CD4-positive, alpha-beta T cell treated with Interleukin-17A for 1 hour (primary cell): ENCODE measurements around the gene KIFC3.
"Not testable (repeated sequence)": the region's sequence is repeated elsewhere in the genome, so short reads cannot be mapped to it uniquely, and the experiment has no call there.

Experiments
- DNase-seq: peaks from one replicate; pipeline ENCODE4 v3.0.0-alpha.2; 2020

Gene KIFC3

DNA sequence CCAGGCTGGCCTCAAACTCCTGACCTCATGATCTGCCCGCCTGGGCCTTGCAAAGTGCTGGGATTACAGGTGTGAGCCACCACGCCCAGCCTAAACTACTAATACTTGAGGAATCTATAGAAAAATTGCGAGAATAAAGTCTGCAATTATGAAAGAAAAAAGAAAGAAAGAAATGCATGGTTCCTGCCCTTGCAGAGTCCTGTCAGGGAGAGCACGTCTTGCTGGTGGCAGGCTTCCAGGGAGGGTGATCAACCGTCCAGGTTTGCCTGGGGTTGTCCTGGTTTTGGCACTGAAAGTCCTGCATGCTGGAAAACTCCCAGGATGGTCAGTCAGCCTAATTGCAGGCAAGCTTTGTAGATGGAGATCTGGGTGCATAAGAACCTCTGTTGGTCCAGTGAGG, 21.5 kb upstream of the KIFC3 start:
- no peak for DNase-seq

DNA sequence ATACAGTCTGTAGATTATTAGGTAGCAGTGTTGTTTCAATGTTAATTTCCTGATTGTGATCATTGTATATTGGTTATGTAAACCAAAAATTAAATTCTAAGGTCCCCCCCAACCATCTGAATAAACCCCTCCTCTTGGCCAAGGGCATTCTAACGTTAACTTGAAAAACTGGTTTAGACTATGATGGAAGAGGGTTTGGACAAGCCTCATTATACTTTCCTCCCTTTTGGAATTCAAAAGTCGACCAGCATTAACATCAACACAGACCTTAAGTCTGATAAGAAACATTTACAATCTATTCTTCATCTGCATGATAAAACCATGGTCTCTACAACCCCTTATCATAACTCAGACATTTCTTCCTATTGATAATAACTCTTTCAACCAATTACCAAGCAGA, 20.6 kb upstream of the KIFC3 start:
- DNase-seq = no peak

DNA sequence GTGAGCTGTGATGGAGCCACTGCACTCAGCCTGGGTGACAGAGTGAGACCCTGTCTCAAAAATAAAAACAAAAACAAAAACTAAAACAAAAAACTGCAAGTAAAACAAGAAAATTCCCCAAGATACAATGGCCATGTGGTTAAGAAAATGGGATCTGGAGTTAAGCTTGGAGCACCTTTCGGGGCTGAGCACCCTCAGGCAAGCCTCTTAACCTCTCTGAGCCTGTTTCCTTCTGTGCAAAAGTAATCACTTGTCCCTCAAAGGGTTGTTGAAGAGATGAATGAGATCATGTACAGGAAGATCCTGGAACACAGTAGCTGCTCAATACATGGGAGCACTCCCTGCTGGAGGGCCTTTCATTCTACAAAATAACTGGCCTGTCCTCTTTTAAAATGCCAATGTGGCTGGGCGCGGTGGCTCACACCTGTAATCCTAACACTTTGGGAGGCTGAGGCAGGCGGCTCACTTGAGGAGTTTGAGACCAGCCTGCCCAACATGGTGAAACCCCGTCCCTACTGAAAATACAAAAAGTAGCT, 19.8 kb upstream of the KIFC3 start:
- DNase-seq = no peak

DNA sequence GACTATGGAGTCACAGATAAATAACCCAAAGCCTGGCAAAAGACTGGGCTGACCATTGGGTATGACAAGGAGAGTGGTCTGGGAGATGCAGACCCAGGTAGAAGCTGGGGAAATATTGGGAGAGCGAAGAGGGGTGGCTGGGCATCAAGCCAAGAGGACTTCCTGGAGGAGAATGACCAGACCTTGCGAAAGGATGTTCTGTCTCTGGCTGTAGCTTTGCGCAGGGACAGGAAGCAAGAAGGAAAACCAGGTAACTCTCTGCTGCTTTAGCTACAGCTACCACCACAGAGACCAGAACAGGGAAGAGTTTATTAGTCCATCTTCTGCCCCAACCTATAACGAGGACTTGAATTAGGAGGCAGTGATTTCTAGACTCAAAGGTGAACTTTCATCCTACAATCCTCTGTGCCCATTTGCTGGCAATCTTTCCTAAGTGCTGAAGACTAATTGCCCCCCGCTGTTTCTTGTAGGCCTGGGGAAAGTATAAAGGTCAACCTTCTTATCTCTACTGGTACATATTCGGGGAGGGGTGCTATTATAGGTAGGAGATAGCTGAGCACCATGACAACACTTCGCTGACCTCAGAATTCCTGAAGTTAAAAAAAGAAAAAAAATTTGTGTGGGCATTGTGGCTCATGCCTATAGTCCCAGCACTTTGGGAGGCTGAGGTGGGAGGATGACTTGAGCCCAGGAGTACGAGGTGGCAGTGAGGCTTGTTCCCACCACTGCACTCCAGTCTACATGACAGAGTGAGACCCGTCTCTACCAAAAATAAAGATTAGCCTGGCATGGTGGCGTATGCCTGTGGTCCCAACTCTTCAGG, 19.1 kb upstream of the KIFC3 start:
- DNase-seq = no peak

DNA sequence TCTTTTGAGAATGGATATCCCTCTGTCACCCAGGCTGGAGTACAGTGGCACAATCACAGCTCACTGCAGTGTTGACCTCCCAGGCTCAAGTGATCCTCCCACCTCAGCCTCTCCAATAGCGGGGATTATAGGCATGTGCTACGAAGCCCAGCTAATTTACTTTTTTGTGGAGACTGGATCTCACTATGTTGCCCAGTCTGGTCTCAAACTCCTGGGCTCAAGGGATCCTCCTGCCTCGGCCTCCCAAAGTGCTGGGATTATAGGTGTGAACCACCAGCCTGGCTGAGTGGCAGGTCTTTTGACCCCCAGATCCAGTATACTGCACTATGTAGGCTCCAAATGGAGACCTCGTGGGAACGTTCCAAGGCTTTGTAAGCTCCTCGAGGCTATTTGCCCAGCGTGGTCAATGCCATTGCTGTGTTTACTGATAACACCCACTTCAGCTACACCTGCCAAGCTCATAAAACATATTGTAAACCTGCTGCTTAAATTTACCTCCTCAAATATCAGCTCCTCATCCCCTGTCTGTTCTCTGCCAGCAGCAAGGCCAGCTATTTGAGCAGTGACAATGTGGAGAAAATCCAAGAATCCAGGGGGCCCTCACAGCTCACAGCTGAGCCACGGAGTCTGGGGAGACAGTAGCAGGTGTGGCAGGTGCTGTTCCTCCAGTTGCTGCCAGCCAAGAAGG, 16.2 kb upstream of the KIFC3 start:
- no peak for DNase-seq

DNA sequence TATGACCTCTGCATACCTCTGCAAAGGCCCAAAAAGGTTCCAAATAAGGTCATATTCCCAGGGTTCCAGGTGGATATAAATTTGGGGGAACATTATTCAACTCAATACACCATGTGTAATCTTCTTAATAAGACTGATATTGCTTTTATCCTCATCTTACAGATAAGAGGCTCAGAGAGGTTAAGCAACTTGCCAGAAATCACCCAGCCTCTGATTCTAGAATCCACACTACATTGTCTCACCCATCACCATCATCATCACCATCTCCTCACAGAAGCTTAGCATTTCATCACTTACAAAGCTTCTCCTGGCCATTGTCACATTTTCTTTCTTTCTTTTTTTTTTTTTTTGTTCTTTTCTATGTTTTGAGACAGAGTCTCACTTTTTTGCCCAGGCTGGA, 15.4 kb upstream of the KIFC3 start:
- no peak for DNase-seq

DNA sequence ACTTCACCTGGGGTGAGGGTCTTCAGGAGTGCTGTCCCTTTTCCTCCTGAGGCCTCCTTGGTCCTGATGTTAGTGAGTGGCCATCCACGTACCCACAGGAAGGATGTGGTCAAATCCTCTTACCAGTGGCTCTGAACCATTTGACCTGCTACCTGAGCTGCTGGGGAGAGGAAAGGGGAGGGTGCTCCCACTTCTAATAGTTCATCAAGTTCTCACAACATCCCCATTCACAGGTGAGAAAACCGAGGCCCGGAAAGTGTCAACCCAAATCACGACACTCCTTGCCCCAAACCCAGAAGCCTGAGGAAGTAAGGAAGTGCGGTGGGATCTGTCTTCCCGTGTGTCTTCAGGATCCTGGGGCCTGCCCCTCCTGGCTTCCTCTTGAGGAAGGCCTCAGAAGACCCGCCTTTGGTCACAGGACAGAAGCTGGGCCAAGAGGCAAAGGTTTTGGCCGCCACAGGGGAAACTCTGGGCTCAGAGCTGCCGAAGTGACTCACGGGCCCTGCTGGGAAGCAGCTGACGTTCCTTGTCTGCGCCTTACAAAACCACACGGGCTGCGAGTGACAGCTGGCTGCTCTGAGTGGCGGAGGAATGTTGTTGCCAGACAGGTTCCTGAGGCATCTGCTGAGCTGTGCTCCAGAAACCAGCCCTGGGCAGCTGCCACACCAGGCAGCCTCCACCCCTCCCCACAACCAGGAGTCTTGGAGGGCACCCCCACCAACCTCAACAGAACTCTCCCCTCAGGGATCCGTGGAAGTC, 13.9 kb upstream of the KIFC3 start:
- peak; percentile 40 for DNase-seq

DNA sequence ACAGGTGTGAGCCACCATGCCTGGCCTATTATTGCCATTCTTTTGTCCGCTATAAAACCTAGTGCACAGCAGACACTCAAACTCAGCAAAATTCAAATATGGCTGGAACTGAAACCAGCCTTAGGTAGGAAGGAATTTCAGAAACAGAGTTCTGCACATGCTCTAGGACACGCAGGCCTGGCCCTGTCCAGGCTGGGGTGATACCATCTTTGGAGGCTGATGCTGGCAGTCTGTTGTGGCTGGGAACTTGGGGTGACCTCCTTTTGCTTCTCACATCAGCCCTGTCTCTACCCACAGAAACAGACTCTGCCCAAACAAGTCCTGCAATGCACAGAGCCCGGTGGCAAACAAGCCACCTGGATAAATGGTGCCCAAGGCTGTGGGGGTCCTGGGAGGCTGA, 12.6 kb upstream of the KIFC3 start:
- no peak for DNase-seq

DNA sequence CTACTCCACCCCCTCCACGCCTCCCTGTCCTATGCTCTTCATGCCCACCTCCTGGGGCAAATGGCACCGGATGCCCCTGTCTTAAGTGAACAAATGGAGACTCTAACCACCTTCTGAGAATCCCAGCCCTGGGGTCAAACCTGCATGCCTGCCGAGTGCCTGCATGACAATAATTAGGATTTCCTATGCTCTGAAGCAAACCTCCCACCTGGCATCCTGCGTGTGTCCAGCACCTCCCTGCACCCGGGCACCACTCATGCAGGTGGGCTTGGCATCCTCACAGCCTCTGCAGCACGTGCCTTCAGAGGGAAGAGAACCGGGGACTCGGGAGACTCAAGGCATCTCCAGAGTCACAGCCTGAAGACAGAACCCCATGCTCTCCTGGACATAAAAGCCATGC, 11.2 kb upstream of the KIFC3 start:
- DNase-seq = no peak

DNA sequence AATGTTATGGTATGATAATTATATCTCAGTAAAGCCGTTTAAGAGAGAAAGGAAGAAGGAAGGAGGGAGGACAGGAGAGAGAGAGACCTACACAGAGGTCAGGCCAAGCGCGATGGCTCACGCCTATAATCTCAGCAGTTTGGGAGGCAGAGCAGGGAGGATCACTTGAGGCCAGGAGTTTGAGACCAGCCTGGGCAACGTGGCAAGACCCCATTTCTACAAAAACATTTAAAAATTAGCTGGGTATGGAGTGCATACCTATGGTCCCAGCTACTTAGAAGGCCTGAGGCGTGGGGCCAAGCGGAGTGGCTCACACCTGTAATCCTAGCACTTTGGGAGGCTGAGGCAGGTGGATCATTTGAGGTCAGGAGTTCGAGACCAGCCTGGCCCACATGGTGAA, 9.0 kb upstream of the KIFC3 start:
- not testable (repeated sequence) for DNase-seq

DNA sequence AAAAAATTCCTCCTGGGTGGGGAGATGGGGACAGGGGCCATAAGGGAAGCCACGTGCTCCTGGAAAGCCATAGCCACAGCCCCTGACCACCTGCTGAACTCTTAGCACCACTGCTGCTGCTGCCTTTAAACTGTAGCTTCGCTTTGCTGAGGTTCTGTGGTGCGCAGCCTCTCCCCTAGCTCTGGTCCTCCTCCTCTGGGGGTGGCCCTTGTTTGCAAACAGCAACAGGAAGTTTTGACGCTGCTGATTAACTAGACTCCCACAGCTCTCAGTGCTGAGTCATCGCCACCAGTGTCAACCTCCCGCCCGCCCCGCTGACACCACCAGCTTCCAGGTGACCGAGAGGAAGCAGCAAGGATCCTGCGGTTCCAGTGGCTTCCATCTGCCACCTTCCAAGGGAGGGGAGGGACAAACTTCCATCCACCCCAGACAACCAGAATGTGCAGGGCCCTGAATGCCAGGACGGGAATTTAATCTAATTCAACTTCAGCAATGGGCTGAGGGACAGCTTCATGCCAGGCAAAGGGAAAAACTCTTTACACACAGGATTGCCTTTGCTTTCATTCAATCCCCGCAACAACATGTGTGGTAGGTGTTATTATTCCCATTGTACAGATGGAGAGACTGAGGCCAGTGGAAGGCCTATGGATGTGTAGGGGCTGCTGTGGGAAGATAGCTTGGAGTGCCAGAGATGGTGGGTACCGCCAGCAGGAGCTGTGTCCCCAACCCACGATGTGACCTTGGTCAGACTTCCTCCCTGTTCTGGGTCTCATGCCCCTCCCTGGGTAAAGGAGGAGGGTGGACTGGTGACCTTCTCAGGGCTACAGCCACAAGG, 8.1 kb upstream of the KIFC3 start:
- DNase-seq = peak; percentile 84

DNA sequence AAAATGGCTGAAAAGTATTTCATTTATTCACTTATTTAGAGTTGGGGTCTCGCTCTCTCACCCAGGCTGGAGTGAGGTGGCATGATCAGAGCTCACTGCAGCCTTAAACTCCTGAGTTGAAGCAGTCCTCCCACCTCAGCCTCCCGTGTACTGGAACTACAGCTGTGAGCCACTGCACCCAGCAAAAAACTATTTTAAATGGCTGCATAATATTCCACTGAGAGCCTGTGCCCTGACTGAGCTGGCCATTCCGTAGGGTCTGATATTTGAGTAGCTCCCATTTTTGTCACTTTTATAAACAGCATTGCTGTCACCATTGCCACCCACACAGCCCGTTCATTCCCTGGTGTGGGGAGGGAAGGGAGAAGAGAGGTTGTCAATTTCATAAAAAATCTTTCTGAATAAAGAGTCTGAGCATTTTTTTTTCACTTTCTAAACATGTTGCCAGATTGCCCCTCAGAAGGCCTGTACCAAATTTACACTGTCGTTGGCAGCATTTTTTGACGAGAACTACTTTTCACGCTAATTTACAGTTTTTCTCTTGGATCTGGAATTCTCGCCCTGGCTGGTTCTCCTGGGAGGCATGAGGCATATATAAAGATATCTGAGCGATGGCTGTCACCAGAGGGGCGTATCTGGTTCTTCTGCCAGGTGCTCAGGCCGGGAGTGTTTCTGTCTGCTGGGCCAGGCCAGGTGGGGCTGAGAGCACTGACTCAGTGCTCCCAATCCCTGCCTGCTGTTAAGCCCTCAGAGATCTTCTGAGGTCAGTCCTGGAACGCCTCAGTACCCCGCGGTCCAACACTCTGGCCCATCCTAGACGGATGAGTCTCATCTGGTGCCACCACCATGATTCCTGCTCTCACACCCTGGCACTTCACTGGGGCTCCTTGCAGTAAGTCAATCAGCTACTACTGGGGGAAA, 7.2 kb upstream of the KIFC3 start:
- DNase-seq = no peak

DNA sequence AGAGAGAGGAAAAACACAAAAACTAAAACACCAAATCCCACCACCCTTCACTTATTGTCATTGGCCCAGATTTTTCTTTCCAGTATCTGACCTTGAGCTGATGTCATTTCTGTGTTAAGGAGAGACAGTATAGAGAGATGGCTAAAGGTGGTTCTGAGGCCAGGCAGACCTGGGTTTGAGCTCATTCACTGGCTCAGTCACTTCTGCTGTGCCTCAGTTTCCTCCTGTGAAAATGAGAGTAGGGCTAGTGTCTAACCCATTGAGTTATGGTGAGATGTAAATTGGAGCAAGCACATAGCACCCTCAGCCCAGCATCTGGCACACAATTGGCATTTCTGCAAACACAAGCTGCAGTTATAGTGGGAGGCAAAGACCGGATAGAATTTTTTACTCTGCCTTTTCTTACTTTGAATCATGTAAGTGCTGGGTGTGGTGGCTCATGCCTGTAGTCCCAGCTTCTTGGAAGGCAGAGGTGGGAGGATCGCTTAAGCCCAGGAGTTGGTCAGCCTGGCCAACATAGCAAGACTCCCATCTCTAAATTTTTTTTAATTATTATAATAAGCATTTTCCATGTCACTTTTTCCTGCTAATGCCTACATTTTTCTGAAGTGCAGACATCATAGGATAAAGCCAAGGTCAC, 6.4 kb upstream of the KIFC3 start:
- no peak for DNase-seq

DNA sequence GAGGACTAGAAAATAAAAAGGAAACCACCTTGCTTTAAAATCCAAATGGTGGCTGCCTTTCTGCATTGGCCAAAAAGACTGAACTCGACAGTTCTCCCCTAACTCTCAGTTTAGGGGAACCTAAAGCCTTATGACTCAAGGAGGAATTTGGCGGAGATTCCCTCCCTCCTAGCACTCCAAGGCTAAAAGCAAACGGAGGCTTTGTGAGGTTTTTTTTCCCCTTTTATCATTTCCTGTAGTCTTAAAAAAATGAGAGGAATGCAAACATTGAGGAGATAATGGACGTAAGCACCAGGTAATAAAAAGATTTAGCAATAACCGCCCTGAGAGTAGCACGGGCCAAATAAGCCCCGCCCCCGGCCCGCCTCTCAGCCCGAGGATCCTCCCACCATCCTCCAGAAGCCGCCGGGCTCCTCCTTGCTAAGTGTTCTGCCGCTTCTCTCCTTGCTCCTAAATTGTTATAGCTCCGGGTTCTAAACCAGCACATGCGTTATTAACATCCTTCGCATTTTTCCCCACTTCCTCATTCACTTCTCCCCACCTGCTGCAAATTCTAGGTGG, 5.8 kb upstream of the KIFC3 start:
- DNase-seq = peak; percentile 62

DNA sequence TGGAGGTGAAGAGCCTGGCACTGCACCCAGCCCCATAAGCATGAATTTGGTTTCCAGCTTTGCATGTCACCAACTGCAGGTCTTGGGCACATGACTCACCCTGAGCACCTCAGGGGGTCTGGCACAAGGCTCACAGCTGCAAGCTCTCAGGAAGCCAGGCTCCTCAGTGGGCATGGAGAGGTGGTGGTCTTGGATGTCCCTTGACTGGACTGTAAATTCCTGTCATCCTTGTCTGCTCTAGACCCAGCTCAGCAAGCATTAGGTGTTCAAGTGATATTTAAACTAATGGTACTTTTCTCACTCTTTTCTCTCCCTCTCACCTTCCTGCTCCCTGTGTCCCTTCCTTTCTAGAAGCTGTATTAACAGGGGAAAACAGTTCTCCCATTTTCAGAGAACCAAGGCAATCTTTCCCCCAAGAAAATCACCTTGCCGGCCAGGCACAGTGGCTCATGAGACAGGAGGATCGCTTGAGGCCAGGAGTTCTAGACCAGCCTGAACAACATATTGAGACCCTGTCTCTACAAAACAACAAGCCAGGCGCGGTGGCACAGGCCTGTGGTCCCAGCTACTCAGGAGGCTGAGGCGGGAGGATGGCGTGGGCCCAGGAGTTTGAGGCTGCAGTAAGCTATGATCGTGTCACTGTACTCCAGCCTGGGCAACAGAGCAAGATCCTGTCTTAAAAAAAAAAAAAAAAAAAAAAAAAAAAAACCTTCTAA, 5.1 kb upstream of the KIFC3 start:
- DNase-seq = no peak

DNA sequence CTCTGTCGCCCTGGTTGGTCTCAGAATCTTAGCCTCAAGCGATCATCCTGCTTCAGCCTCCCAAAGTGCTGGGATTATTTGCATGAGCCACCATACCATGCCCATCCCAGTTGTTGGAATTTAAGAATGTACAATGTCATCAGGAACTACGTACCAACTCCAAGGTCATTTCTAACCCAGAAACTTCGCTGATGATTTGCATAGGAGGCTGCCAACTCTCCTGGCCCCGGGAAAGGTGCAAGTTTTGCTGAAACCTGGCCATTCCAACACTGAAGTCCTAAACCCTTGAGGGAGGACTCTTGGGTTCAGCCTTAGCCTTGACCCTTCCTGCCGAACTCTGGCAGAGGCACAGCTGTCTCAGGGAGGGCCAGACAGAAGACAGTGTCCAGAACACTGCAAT, 2.9 kb upstream of the KIFC3 start:
- no peak for DNase-seq

DNA sequence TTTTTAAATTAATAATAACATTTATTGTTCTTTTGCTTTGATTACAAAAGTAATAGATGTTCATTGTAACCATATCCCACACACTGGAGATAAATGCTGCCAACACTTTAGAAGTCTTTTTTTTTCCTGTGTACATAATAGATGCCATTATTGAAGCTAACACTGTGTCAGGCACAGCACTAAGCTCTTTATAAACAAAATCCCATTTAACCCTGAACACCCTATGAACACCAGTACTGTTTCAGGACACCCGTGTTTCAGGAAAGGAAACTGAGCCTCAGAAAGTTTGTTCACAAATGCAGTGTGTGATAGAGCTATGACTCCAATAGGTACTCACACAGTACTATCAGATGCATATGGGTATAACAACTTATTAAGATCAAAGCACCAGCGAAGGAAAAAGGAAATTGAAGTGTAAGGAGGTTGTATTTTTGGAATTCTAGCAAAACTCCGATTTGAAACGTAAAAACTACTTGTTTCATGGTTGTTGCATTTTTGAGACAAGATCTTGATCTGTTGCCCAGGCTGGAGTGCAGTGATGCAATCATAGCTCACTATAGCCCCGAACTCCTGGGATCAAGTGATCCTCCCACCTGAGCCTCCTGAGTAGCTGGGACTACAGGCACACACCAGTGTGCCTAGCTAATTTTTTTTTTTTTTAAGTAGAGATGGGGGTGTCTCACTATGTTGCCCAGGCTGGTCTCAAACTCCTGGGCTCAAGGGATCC, 2.0 kb upstream of the KIFC3 start:
- no peak for DNase-seq

DNA sequence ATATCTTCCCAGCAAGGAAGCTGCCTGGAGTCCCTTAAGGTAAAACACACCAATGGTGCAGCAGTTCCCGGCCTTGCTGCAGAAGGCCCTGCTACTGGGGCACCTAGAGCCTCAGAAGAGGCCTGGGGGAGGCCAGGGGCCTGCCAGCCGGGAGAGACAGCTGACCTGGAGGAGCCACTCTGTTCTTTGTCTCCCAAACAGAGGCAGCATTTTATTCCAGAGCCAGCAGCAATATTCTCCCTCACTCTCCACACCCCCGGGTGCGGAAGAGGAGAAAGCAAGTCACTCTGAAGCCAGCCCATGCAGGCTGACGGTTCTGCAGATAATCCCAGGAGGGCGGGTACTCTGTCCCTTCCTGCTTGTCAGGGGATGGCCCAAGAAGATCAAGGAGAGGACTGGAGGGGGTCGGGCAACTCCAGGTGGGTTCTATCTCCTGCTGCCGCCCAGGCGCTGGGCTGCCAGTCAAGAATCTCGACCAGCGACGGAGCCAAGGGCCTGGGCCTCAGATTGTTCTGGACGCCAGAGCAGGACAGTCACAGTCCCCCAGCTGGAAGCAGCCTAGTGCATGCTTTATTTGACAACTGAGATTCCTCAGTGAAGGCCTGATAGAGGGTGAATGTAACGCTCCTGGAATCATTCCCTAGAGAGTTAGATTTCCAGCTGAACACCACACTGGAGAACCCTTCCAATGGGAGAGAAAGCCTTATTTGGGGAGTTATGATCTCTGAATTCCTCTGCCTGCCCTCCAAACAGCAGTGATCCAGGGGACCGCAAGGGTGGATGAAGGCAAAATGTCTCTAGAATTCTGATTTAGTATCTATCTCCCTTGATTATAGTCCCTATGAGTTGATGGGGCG, 1.1 kb upstream of the KIFC3 start:
- no peak for DNase-seq
